PC-9 (cell line): ENCODE measurements around the gene C11orf86.

ENCODE experiments used
- CTCF ChIP-seq: fragments of 200-600 bp; sonication (generic); conservative IDR thresholded peaks from 2 replicates; pipeline ENCODE4 v1.6.1; 2017; ENCODE audit warnings: mixed run types, antibody characterized with exemption, mild to moderate bottlenecking, moderate library complexity
- EZH2 ChIP-seq: fragments of 200-600 bp; sonication (generic); IDR thresholded peaks from 2 replicates; pipeline ENCODE4 v1.8.0; 2017; ENCODE audit warnings: antibody characterized with exemption, low read depth

GRCh38 chr11:66936311-66936711 is 38.8 kb upstream of the C11orf86 start:
- TF ChIP-seq CTCF (no peak), EZH2 (no peak)
